ENCODE data around the gene PLEKHN1.
A peak's percentile ranks its signal among the peaks of the same experiment; 100 is the strongest.
"Not testable (repeated sequence)": the region's sequence is repeated elsewhere in the genome, so short reads cannot be mapped to it uniquely, and the experiment has no call there.

Gene PLEKHN1

DNA sequence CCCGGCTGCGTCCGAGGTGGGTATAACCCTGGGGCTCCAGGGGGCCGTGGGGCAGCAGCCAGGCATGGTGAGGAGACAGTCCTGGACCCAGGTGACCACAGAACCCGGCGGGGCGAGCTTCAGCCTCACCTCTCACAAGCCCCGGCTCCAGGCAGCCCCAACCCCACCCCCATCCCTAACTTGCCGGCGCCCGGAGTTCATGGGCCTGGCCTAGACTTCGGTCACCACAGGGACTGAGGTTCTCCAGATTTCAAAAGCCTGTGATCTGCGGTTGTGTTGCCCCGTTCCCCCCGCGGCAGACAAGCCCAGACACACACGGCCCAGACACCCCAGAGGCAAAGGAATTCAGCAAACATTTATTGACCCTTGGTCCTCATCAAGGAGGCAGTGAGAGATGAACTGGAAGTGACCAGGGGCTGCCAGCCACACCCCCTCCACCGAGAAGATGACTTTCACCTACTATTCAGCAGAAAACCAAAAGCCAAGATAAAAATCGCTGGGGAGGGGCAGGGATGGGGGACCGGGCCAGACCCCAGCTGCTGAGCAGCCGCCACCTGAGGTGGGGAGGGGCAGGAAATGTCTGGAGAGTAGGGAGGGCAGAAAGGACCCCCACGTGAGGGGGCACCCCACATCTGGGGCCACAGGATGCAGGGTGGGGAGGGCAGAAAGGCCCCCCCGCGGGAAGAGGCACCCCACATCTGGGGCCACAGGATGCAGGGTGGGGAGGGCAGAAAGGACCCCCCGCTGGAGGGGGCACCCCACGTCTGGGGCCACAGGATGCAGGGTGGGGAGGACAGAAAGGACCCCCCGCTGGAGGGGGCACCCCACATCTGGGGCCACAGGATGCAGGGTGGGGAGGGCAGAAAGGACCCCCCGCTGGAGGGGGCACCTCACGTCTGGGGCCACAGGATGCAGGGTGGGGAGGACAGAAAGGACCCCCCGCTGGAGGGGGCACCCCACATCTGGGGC lies 29.7 kb downstream of the PLEKHN1 start:
- no peak for DNase-seq

DNA sequence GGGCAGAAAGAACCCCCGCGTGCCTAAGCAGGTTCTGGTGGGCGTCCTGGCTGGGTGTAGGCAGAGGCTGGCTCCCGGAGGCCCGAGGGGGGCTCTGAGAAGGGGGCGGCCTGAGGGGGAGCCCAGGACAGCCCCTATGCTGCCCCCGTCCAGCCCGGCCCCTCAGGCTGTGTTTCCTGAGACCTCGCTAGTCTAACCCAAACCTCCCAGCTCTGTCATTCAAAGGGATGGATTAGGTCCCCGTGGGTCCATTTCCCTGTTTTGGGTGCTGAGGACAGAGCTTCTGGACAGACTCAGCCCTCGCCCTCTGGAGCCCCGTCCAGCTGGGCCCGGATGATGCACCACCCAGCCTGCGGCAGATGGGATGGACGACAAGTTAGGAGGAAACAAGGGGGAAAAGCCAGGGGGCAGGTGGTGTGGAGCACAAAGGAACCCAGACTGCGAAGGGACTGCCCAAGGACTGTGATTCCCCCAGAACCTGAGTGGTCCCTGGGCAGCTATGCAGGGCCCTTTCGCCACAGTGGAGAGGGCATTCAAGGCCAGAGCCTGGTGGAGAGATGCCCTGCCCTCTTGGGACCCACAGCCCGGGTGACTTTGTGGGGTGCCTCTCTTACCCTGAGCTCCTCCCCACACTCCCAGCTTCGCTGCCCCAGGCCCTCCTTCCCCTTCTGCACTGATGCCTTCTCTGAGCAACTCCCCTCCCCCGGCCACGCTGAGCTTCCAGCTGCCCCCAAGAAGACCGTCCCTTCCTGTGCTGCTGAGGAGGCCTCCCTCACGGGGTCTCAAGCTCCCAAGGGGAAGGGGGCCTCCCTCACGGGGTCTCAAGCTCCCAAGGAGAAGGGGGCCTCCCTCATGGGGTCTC lies 30.8 kb downstream of the PLEKHN1 start:
- no peak for DNase-seq

DNA sequence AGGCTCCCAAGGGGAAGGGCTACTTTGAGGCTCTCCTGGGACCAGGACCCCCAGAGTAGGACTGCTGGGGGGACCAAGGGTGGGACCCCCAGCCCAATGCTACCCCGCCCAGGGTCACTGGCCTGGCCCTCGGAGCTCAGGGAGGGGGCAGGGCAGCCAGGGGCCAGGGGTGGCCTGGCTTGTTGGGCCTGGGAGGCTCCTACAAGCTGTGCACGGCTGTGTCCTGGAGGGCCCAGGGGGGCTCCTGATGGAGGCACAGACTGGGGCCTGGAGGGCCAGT lies 31.4 kb downstream of the PLEKHN1 start:
- DNase-seq: no peak

GRCh38 chr1:997993-998744 lies 31.9 kb downstream of the PLEKHN1 start:
- no peak for DNase-seq

DNA sequence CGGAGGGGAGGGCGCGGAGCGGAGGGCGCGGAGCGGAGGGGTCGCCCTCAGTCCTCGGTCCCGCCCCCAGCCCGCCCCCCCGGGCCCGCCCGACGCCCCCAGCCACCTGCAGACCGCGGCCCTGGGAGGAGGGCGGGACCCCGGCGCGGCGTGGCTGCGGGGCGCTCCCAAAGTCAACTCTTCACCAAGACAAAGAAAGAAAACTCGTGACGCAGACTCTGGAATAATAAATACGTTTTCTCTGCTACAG lies 32.4 kb downstream of the PLEKHN1 start:
- no peak for DNase-seq

- no peak for DNase-seq
Observed at GRCh38 chr1:998995-999724, 32.9 kb downstream of the PLEKHN1 start.

- peak; percentile 74 for DNase-seq
Observed at GRCh38 chr1:999725-1000356, 33.6 kb downstream of the PLEKHN1 start, which contains the start of gene HES4. Gene HES4 (minus strand): TSS chr1:1000097. CDS start chr1:999973, 124 bp downstream.

- DNase-seq: peak; percentile 81
Observed at GRCh38 chr1:1000357-1001056, 34.2 kb downstream of the PLEKHN1 start.

DNA sequence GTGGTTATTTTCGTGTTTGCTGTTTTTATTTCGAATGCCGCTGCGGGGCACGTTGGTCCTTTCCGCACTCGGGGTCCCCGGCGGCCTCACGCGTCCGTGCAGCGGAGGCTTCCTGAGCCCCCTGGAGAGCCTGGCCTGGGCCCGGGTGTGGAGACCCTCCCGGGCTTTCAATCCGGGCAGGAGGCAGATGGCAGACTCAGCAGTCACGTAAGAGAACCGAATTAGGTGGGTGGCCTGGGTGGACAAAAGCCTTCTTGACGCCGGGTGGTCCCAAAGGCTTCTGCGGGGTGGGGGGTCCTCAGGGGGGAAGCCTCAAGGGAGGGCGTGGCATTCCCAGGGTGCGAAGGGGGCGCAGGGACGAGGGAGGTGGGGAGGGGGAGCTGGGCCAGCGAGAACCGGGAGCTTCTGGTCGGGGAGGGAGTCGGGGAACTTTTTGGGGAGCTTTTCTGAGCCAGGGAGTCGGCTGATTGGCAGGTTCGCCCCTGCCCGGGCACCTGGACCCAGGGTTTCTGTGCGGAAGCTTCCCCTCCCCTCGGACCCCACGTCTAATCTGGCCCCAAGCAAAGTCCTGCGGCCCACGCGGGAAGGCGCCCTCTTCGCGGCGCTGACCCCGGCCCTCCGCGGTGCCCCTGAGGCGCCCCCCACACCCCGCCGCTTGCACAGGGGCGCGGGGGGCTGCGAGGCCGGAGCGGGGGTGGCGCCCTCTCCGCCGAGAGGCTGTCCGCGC lies 34.9 kb downstream of the PLEKHN1 start:
- no peak for DNase-seq

- DNase-seq: no peak
Observed at GRCh38 chr1:1003618-1004419, 37.5 kb downstream of the PLEKHN1 start.

DNA sequence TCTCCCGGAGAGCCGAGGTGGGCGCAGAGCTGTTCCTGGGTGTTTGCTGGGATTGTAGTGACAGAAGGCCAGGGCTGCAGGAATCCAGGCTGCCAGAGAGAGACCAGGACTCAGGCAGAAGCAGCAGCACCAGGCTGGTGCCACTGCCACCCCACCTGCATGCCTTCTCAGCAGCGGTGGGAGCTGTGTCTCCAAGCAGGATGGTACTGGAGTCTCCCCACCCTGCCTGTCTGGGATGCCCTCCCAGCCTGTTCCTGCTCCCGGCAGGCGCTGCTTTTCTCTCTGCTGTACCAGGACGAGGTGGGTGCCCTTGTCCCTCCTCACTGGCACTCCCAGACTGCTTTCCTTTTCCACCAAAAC lies 38.1 kb downstream of the PLEKHN1 start:
- DNase-seq: no peak

DNA sequence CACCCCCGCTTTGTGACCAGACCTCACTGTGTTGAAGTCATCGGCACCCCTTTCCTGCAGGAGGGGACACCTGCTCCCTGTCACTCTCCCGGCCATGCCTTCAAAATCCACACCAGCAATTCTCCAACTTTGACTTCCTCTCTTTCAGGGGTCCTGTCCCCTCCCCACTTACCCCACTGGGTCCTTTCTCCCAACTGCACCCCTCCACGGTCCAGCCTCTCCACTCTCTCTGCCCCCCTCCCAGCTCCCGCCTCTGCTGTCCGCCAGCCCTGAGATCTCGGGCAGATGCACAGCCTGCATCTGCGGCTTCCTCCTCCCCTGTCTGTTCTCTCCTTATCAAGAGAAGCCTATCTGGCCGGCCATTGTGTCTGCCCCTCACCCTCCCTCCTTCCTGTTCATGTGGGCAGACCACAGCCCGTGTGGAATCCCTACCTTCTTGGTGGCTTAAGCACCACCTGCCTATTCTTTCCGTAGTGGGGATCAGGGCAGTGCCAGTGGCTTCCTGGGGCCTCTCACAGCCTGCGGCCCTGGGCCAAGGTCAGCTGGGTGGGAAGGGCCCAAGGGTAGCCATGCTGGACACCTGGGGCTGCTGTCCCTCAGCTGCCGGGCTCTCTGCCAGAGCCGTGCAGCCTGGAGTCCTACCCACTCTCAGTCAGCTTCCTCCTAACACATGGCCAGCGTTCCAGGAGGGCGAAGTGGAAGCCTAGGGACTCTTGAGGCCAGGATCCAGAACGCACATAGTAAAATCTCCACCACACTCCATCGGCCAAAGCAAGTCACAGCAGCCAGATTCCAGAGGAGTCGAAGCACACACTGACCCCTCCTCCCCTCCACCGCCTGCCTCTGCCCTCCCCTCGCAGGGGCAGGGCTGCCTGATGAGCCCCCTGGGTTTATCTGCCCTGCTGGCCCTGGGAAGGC lies 38.8 kb downstream of the PLEKHN1 start:
- no peak for DNase-seq

DNA sequence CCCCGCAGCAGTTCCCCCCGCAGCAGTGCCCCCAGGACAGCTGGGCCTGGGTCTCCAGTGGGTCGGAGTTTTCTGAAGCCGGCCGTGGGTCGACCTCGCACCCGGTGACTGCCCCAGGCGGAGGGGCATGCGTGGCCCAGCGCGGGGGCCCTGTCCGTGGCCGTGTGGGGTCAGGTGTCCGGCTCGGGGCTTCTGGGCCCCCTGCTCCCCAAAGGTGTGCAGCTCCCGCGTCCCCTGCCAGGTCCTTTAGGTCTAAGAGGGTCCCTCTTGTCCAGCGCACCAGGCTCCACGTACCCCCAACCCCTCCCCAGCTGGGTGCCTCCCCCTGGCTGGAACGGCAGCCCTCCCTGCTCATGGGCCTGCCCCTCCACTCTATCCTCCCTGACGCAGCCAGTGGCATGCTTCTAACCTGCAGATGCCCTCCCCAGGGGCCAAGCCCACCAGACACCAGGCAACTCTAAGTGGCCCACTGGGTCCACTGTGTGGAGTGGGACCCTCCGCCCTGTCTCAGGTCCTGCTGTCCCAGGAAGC lies 39.6 kb downstream of the PLEKHN1 start:
- DNase-seq: no peak

- no peak for DNase-seq
Observed at GRCh38 chr1:1006305-1007159, 40.2 kb downstream of the PLEKHN1 start.

GRCh38 chr1:1010131-1010530 lies 43.8 kb downstream of the PLEKHN1 start:
- not testable (repeated sequence) for DNase-seq

GRCh38 chr1:1011396-1011949 lies 45.2 kb downstream of the PLEKHN1 start:
- DNase-seq: no peak

DNA sequence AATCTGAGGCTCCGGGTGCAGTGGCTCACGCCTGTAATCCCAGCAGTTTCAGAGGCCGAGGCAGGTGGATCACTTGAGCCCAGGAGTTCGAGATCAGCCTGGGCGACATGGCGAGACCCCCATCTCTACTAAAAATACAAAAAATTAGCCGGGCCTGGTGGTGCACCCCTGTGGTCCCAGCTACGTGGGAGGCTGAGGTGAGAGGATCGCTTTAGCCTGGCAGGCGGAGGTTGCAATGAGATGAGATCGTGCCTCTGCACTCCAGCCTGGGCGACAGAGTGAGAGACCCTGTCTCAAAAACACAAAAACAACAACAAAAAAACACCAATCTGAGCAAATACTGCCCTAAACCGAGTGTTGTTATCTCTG lies 46.4 kb downstream of the PLEKHN1 start:
- not testable (repeated sequence) for DNase-seq
